ENCODE measurements around the gene GPR84. TPM values are rescaled to one million over a fixed set of nuclear protein-coding genes. Genes with fewer than 3 reads are reported as not detected.

The GPR84 gene
- total RNA-seq, 2 experiments from 2014 or later, result 0.32 to 0.59 TPM

GRCh38 chr12:54377007-54377406 lies 12.7 kb upstream of the GPR84 start:
- H3K27ac Mint-ChIP-seq, result no peak overlapping the region
- CTCF ChIA-PET, result interaction anchor here (0.5 to 5.2 kb wide), 5 partner anchors 10 to 124 kb away, joined by 3 to 52 read pairs (median 3); no protein-coding TSS in a partner anchor
- H3K36me3 Mint-ChIP-seq, result no peaks in the 10 kb centered on the region
- ATAC-seq (no peak), DNase-seq (no peak)
- H3K4me3 Mint-ChIP-seq, result no peak overlapping the region
- H3K9me3 Mint-ChIP-seq (ENCODE audit: low read depth), result no peaks in the 10 kb centered on the region
- H3K4me1 Mint-ChIP-seq, result peaks cover 4% of the 10 kb centered on the region
- peaks cover 3% of the 10 kb centered on the region for H3K27me3 Mint-ChIP-seq

GRCh38 chr12:54376596-54376995 lies 12.3 kb upstream of the GPR84 start:
- ATAC-seq, result no peak
- H3K27ac Mint-ChIP-seq, result no peak overlapping the region

GRCh38 chr12:54375259-54375579 lies 10.9 kb upstream of the GPR84 start:
- H3K27me3 Mint-ChIP-seq, result peaks cover 3% of the 10 kb centered on the region
- ATAC-seq, result no peak

More at GRCh38 chr12:54376596-54376995, 12.3 kb upstream of the GPR84 start:
- DNase-seq, result no peak
- H3K9me3 Mint-ChIP-seq (ENCODE audit: low read depth), result no peaks in the 10 kb centered on the region
- peaks cover 5% of the 10 kb centered on the region for H3K4me1 Mint-ChIP-seq
- no peaks in the 10 kb centered on the region for H3K36me3 Mint-ChIP-seq
- H3K27me3 Mint-ChIP-seq, result peaks cover 3% of the 10 kb centered on the region
- CTCF ChIA-PET, result interaction anchor here (0.5 to 5.2 kb wide), 7 partner anchors 10 to 185 kb away, joined by 3 to 52 read pairs (median 3); no protein-coding TSS in a partner anchor
- H3K4me3 Mint-ChIP-seq, result no peak overlapping the region

GRCh38 chr12:54374562-54375258 lies 10.4 kb upstream of the GPR84 start:
- no peaks in the 10 kb centered on the region for H3K36me3 Mint-ChIP-seq

More at GRCh38 chr12:54375259-54375579, 10.9 kb upstream of the GPR84 start:
- no peaks in the 10 kb centered on the region for H3K36me3 Mint-ChIP-seq
- no peaks in the 10 kb centered on the region for H3K9me3 Mint-ChIP-seq (ENCODE audit: low read depth)
- CTCF ChIA-PET, result interaction anchor here (1.5 to 5.1 kb wide), 2 partner anchors 25 to 64 kb away, joined by 3 to 23 read pairs; no protein-coding TSS in a partner anchor
- peaks cover 5% of the 10 kb centered on the region for H3K4me1 Mint-ChIP-seq
- no peak overlapping the region for H3K4me3 Mint-ChIP-seq
- no peak overlapping the region for H3K27ac Mint-ChIP-seq
- DNase-seq, result no peak

GRCh38 chr12:54373649-54374561 lies 9.6 kb upstream of the GPR84 start:
- Mint-ChIP-seq H3K27me3 (peaks cover 3% of the 10 kb centered on the region), H3K9me3 (ENCODE audit: low read depth) (no peaks in the 10 kb centered on the region), H3K27ac (no peak overlapping the region), H3K4me3 (no peak overlapping the region), H3K36me3 (no peaks in the 10 kb centered on the region), H3K4me1 (peaks cover 8% of the 10 kb centered on the region)
- no peak for ATAC-seq
- DNase-seq, result no peak
- CTCF ChIA-PET, result interaction anchor here (1.1 to 5.1 kb wide), 8 partner anchors 7 to 122 kb away, joined by 3 to 29 read pairs (median 4); no protein-coding TSS in a partner anchor

More at GRCh38 chr12:54374562-54375258, 10.4 kb upstream of the GPR84 start:
- CTCF ChIA-PET, result interaction anchor here (1.1 to 5.1 kb wide), 4 partner anchors 38 to 83 kb away, joined by 3 to 23 read pairs (median 4); no protein-coding TSS in a partner anchor
- Mint-ChIP-seq H3K4me1 (peaks cover 5% of the 10 kb centered on the region), H3K27ac (no peak overlapping the region), H3K9me3 (ENCODE audit: low read depth) (no peaks in the 10 kb centered on the region), H3K4me3 (no peak overlapping the region), H3K27me3 (peaks cover 3% of the 10 kb centered on the region)
- ATAC-seq, result no peak
- no peak for DNase-seq

GRCh38 chr12:54372113-54372806 lies 8.0 kb upstream of the GPR84 start:
- H3K27ac Mint-ChIP-seq, result no peak overlapping the region
- peaks cover 13% of the 10 kb centered on the region for H3K27me3 Mint-ChIP-seq
- DNase-seq, result no peak
- no peaks in the 10 kb centered on the region for H3K36me3 Mint-ChIP-seq
- no peak for ATAC-seq
- peaks cover 16% of the 10 kb centered on the region for H3K4me1 Mint-ChIP-seq
- no peak overlapping the region for H3K4me3 Mint-ChIP-seq
- CTCF ChIA-PET, result interaction anchor here (0.7 to 5.1 kb wide), 9 partner anchors 9 to 157 kb away, joined by 3 to 29 read pairs (median 3); no protein-coding TSS in a partner anchor
- H3K9me3 Mint-ChIP-seq (ENCODE audit: low read depth), result no peaks in the 10 kb centered on the region

- Mint-ChIP-seq H3K4me1 (peaks cover 16% of the 10 kb centered on the region), H3K27me3 (peaks cover 18% of the 10 kb centered on the region), H3K27ac (no peak overlapping the region), H3K36me3 (no peaks in the 10 kb centered on the region), H3K4me3 (no peak overlapping the region), H3K9me3 (ENCODE audit: low read depth) (no peaks in the 10 kb centered on the region)
- ATAC-seq (no peak), DNase-seq (no peak)
- CTCF ChIA-PET, result interaction anchor here (1.0 to 5.1 kb wide), 12 partner anchors 9 to 157 kb away, joined by 3 to 29 read pairs (median 4); no protein-coding TSS in a partner anchor
These were observed 7.2 kb upstream of the GPR84 start for GRCh38 chr12:54371328-54372112.

- Mint-ChIP-seq H3K4me1 (peaks cover 16% of the 10 kb centered on the region), H3K27me3 (peaks cover 18% of the 10 kb centered on the region), H3K4me3 (no peak overlapping the region), H3K27ac (no peak overlapping the region), H3K36me3 (no peaks in the 10 kb centered on the region), H3K9me3 (ENCODE audit: low read depth) (no peaks in the 10 kb centered on the region)
- DNase-seq (no peak), ATAC-seq (no peak)
- CTCF ChIA-PET, result interaction anchor here (0.8 to 5.1 kb wide), 13 partner anchors 9 to 163 kb away, joined by 3 to 29 read pairs (median 3); partner anchors contain the start of gene COPZ1
These were observed 6.0 kb upstream of the GPR84 start for GRCh38 chr12:54370171-54370730.

- no peak overlapping the region for H3K27ac Mint-ChIP-seq
- H3K27me3 Mint-ChIP-seq, result peaks cover 18% of the 10 kb centered on the region
- CTCF ChIA-PET, result interaction anchor here (1.2 to 1.5 kb wide), 4 partner anchors 9 to 150 kb away, joined by 3 to 8 read pairs (median 6); no protein-coding TSS in a partner anchor
- no peak for DNase-seq
- no peaks in the 10 kb centered on the region for H3K36me3 Mint-ChIP-seq
- H3K9me3 Mint-ChIP-seq (ENCODE audit: low read depth), result no peaks in the 10 kb centered on the region
- peaks cover 21% of the 10 kb centered on the region for H3K4me1 Mint-ChIP-seq
- no peak overlapping the region for H3K4me3 Mint-ChIP-seq
- ATAC-seq, result no peak
These were observed 5.4 kb upstream of the GPR84 start for GRCh38 chr12:54369597-54370131.

- Mint-ChIP-seq H3K27ac (no peak overlapping the region), H3K4me1 (peaks cover 28% of the 10 kb centered on the region), H3K27me3 (peaks cover 18% of the 10 kb centered on the region), H3K9me3 (ENCODE audit: low read depth) (no peaks in the 10 kb centered on the region), H3K36me3 (no peaks in the 10 kb centered on the region), H3K4me3 (no peak overlapping the region)
- ATAC-seq (peak; percentile 92), DNase-seq (peak; percentile 93)
- CTCF ChIA-PET, result interaction anchor here (0.6 to 4.5 kb wide), 36 partner anchors 10 to 155 kb away, joined by 3 to 80 read pairs (median 5); partner anchors contain the start of genes CBX5, HNRNPA1, NCKAP1L and ZNF385A
These were observed 4.7 kb upstream of the GPR84 start for GRCh38 chr12:54368709-54369596.

Measured in activated CD8-positive, alpha-beta memory T cell treated with anti-CD3 and anti-CD28 coated beads, Interleukin-2, amount 10 ng/mL, durations not matched to agents 7 days and 5 days (primary cell).